ENCODE results near the gene PLA2G1B.
A peak's percentile ranks its signal among the peaks of the same experiment; 100 is the strongest.

PLA2G1B gene

DNA sequence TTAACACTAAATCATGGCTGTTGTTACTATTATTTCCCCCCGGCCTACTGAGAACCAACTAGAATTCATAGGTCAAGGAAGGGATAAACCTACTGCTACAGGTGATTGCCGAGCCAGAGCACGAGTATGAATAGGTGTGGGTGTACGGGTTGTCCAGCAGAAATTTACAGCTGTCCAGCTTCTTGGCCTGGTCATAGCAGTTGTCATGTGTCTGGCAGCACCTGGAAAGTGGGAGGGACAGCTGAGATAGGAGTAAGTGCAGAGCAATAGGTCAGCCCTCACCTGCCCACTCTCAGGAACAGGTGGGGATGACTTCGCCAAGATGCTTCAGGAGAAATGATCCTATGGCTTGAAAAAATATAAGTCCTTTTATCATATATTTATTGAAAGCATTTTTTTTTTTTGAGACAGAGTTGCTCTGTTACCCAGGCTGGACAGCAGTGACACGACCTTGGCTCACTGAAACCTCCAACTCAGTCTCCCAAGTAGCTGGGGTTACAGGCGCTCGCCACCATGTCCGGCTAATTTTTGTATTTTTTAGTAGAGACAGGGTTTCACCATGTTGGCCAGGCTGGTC, 2.6 kb downstream of the PLA2G1B start:
- no peak for DNase-seq (ENCODE audit: low read depth in 2 of 2)

- no peak for DNase-seq (ENCODE audit: low read depth in 2 of 2)
Observed at GRCh38 chr12:120323772-120324171, 3.8 kb downstream of the PLA2G1B start.

GRCh38 chr12:120321382-120322202, 6.0 kb downstream of the PLA2G1B start:
- DNase-seq (ENCODE audit: low read depth in 2 of 2): no peak

DNA sequence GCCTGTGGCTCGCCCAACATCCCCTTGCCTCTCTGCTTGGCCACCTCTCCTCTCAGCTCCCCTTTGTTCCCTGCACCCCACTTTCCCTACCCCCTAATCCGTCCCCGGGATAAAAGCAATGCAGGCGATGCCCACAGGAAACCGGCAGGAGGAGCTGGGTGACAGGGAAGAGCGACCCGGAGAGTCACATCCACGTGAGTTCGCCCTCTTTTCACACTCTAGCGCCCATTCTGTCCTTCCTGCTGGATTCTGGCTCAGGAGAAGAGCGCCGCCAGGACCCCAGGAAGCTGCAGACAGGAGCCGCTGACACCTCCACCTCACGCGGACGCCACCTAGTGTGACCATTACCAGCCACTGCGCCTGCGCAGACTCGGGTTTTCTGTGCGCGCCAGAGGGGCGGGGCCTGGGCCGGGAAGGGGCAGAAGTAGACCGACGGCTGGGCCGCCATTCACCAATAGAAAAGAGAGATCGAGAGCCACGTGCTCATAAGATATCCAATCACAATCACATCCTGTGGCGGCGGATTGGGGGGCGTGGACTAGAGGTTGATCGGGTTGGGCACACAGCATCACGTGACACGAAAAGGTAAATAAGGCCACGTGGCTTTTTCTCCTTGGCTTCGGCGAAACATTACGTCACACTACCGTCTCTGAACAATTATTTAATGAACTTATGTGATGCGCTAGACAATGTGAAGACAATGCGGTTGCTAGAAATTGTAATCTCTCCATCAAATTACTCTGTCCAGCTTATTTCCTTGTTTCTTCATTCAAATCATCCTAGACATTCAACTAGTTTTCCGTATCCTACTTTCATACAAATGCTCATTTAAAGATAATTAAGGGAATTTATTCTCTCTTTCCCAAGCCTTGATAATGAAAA, 10.1 kb downstream of the PLA2G1B start:
- DNase-seq (ENCODE audit: low read depth in 2 of 2): peak; percentile 99 to 100

GRCh38 chr12:120316798-120317223, 10.8 kb downstream of the PLA2G1B start:
- no peak for DNase-seq (ENCODE audit: low read depth in 2 of 2)

- no peak for DNase-seq (ENCODE audit: low read depth in 2 of 2)
Observed at GRCh38 chr12:120314220-120314619, 13.4 kb downstream of the PLA2G1B start.

- DNase-seq (ENCODE audit: low read depth in 2 of 2): peak; percentile 75 to 90
Observed at GRCh38 chr12:120301962-120302815, 25.4 kb downstream of the PLA2G1B start, which contains the start of gene SIRT4. SIRT4 (plus strand) TSS chr12:120302321; CDS start chr12:120303562, 1,241 bp downstream.

DNA sequence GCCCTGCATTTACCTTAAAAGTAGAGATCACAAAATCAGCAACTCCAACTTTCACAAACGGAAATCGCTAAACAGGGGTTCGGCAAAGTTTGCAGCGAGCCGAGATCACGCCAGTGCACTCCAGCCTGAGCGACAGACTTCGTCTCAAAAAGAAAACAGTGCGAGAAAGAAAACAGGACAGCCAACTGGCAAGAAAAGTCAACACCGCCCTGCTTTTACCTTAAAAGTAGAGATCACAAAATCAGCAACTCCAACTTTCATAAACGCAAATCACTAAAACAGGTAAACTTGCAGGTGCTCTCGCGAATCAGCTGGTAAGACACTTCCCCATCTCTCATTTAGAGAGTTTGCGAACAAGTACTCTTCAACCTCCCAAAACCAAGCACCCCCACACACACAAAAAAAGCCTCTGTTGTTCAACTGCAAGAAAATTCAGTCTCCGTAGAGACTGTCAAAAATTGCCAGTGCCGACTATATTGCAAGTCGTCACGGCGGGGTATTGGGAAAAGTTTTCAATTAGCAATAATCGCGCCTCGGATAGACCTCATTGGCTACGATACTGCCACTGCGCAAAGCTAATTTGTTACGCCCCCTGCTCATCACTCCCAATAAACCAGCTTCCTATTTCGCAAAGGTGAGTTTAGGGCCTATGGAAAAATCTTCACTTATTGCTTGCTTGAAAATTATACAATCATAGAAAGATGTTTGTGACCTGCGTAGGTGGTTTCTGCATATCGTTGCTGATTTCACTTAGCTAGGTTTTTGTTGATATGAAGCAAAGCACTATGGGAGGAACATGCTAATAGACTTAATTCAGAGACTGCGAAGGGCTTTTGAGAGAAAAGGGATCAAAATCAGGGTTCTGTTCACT, 34.7 kb downstream of the PLA2G1B start, which contains the start of gene RNU4-1:
Gene RNU4-1 (minus strand): TSS at position 577 of the 871 bp plus-strand sequence.
- DNase-seq (ENCODE audit: low read depth in 2 of 2): peak; percentile 69 to 75

DNA sequence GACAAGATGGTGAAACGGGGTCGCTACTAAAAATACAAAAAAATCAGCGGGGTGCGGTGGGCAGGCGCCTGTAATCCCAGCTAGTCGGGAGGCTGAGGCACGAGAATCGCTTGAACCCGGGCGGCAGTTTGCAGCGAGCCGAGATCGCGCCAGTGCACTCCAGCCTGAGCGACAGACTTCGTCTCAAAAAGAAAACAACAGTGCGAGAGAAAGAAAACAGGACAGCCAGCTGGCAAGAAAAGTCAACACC, 35.2 kb downstream of the PLA2G1B start:
- no peak for DNase-seq (ENCODE audit: low read depth in 2 of 2)

DNA sequence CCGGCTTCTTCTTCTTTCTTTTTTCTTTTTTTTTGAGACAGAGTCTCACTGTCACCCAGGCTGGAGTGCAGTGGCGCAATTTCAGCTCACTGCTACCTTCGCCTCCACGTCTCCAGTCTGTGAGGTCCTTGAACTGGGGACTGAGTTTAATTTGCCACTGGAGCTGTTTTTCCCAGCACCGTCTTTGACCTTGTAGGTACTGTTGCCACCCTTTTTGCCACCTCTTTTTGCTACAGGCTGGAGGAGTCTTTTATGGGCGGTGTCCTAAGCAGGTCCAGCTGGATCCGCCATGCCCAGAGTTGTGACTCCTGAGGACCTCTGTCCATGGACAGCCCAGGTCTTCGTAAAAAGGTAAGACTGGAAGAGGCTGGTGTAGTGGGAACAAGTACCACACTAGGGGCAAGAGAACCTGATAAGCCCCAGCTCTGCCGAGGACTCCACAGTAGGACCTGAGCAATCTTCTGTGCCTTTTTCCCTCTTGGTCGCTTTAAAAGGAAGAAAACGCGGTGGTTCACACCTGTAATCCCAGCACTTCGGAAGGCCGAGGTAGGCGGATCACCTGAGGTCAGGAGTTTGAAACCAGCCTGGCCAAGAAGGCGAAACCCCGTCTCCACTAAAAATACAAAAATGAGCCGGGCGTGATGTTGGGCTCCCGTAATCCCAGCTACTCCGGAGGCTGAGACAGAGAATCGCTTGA, 36.8 kb downstream of the PLA2G1B start:
- DNase-seq (ENCODE audit: low read depth in 2 of 2): peak in 1 of 2 experiments; percentile 31

GRCh38 chr12:120287491-120287890, 40.1 kb downstream of the PLA2G1B start:
- no peak for DNase-seq (ENCODE audit: low read depth in 2 of 2)

- no peak for DNase-seq (ENCODE audit: low read depth in 2 of 2)
Observed at GRCh38 chr12:120286768-120287490, 40.6 kb downstream of the PLA2G1B start.

GRCh38 chr12:120284381-120284780, 43.2 kb downstream of the PLA2G1B start:
- no peak for DNase-seq (ENCODE audit: low read depth in 2 of 2)

DNA sequence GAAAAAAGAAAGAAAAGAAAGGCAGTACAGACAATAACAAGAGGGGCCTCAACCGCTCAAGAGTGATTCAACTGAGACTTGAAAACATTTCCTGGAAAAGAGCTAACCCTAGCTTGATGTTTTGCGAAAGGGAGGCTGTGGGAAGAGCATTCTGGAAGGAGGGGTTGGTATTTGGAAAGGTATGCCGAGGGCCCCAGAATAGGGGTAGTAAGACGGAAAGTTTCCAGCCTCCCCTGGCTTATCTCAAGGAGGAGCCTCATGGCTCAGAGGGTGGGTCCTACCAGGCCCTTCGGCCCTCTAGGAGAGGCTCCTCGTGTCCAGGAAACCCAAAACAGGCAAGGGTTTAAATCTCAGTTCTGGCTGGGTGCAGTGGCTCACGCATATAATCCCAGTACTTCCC, 44.3 kb downstream of the PLA2G1B start:
- DNase-seq (ENCODE audit: low read depth in 2 of 2): no peak

DNA sequence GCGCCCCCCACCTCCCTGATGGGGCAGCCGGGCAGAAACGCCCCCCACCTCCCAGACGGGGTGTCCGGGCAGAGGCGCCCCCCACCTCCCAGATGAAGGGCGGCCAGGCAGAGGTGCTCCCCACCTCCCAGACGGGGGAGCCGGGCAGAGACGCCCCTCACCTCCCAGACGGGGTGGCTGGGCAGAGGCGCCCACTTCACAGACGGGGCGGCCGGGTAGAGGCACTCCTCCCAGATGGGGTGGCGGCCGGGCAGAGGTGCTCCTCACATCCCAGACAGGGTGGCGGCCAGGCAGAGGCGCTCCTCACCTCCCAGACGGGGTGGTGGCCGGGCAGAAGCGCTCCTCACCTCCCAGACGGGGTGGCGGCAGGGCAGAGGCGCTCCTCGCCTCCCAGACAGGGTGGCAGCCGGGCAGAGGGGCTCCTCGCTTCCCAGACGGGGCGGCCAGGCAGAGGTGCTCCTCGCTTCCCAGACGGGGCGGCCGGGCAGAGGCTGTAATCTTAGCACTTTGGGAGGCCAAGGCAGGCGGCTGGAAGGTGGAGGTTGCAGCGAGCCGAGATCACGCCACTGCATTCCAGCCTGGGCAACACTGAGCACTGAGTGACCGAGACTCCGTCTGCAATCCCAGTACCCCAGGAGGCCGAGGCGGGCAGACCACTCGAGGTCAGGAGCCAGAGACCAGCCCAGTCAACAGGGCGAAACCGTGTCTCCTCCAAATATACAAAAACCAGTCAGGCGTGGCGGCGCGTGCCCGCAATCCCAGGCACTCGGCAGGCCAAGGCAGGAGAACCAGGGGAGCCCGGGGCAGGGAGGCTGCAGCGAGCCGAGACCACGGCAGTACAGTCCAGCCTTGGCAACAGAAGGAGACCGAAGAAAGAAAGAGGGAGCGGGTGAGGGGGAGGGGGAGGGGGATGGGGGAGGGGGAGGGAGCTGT, 49.2 kb downstream of the PLA2G1B start:
- no peak for DNase-seq (ENCODE audit: low read depth in 2 of 2)

GRCh38 chr12:120276734-120277133, 50.8 kb downstream of the PLA2G1B start:
- DNase-seq (ENCODE audit: low read depth in 2 of 2): no peak
